ENCODE results near the gene PTPRN2. TPM values are rescaled to one million over a fixed set of nuclear protein-coding genes. Genes with fewer than 3 reads are reported as not detected.

PTPRN2 gene
- total and polyA plus RNA-seq, 2 donors (not counting 1 experiment from before 2014, with no cell fraction given) = 0.54 to 1.2 TPM

- no peak overlapping the region for H3K9ac ChIP-seq (ENCODE audit: insufficient read depth, low read length)
- TF ChIP-seq EZH2 (IDR thresholded peaks at IDR 0.05; ENCODE audit: low read length, missing control alignments) = no peak
- no peak for TF ChIP-seq CTCF (conservative IDR thresholded peaks at IDR 0.05 in 1 of 2, IDR thresholded peaks at IDR 0.05 in 1 of 2; ENCODE audit: low read depth in 1 of 2, low read length in 2 of 2)
- no peaks in the 10 kb centered on the region for H3K27me3 ChIP-seq (ENCODE audit: control insufficient read depth, insufficient read depth, low read length)
- no peaks in the 10 kb centered on the region for H3K36me3 ChIP-seq (ENCODE audit: control insufficient read depth, insufficient read depth, low read length)
- no peak for DNase-seq (ENCODE audit: low read depth in 2 of 2)
- H3K79me2 ChIP-seq (ENCODE audit: control insufficient read depth, insufficient read depth, low read length) = no peaks in the 10 kb centered on the region
- H3K9me3 ChIP-seq (ENCODE audit: control insufficient read depth, insufficient read depth, low read depth, low read length) = no peaks in the 10 kb centered on the region
- no peaks in the 10 kb centered on the region for H3K4me1 ChIP-seq (ENCODE audit: control insufficient read depth, extremely low read depth, insufficient read depth, low read length)
- H4K20me1 ChIP-seq (ENCODE audit: control insufficient read depth, extremely low read depth, insufficient read depth, low read length) = no peaks in the 10 kb centered on the region
- H2AFZ ChIP-seq (ENCODE audit: low read length) = no peak overlapping the region
- no peak overlapping the region for H3K4me2 ChIP-seq (ENCODE audit: extremely low read depth, insufficient read depth, low read length)
- no peak overlapping the region for H3K27ac ChIP-seq (ENCODE audit: insufficient read depth, low read length)
- H3K4me3 ChIP-seq (replicated peaks in 1 of 4; ENCODE audit: control extremely low read depth in 1 of 4, insufficient read depth in 1 of 4, low read depth in 3 of 4, low read length in 4 of 4) = no peak overlapping the region
Observed at GRCh38 chr7:158286210-158286609, 301.4 kb downstream of the PTPRN2 start.

- H3K9me3 ChIP-seq (ENCODE audit: control insufficient read depth, insufficient read depth, low read depth, low read length) = no peaks in the 10 kb centered on the region
- TF ChIP-seq CTCF (conservative IDR thresholded peaks at IDR 0.05 in 1 of 2, IDR thresholded peaks at IDR 0.05 in 1 of 2; ENCODE audit: low read depth in 1 of 2, low read length in 2 of 2) (no peak), EZH2 (IDR thresholded peaks at IDR 0.05; ENCODE audit: low read length, missing control alignments) (no peak)
Observed at GRCh38 chr7:158285383-158285770, 302.2 kb downstream of the PTPRN2 start.

GRCh38 chr7:158284617-158285382, 302.8 kb downstream of the PTPRN2 start:
- no peak overlapping the region for H3K4me3 ChIP-seq (replicated peaks in 1 of 4; ENCODE audit: control extremely low read depth in 1 of 4, insufficient read depth in 1 of 4, low read depth in 3 of 4, low read length in 4 of 4)
- no peak for TF ChIP-seq CTCF (conservative IDR thresholded peaks at IDR 0.05 in 1 of 2, IDR thresholded peaks at IDR 0.05 in 1 of 2; ENCODE audit: low read depth in 1 of 2, low read length in 2 of 2)
- no peak for TF ChIP-seq EZH2 (IDR thresholded peaks at IDR 0.05; ENCODE audit: low read length, missing control alignments)
- DNase-seq (ENCODE audit: low read depth in 2 of 2) = no peak
- H3K79me2 ChIP-seq (ENCODE audit: control insufficient read depth, insufficient read depth, low read length) = no peaks in the 10 kb centered on the region
- no peak overlapping the region for H2AFZ ChIP-seq (ENCODE audit: low read length)
- no peaks in the 10 kb centered on the region for H4K20me1 ChIP-seq (ENCODE audit: control insufficient read depth, extremely low read depth, insufficient read depth, low read length)
- no peak overlapping the region for H3K9ac ChIP-seq (ENCODE audit: insufficient read depth, low read length)
- H3K36me3 ChIP-seq (ENCODE audit: control insufficient read depth, insufficient read depth, low read length) = no peaks in the 10 kb centered on the region
- H3K4me2 ChIP-seq (ENCODE audit: extremely low read depth, insufficient read depth, low read length) = no peak overlapping the region
- no peaks in the 10 kb centered on the region for H3K27me3 ChIP-seq (ENCODE audit: control insufficient read depth, insufficient read depth, low read length)
- H3K27ac ChIP-seq (ENCODE audit: insufficient read depth, low read length) = no peak overlapping the region
- H3K9me3 ChIP-seq (ENCODE audit: control insufficient read depth, insufficient read depth, low read depth, low read length) = no peaks in the 10 kb centered on the region
- no peaks in the 10 kb centered on the region for H3K4me1 ChIP-seq (ENCODE audit: control insufficient read depth, extremely low read depth, insufficient read depth, low read length)

More at GRCh38 chr7:158285383-158285770, 302.2 kb downstream of the PTPRN2 start:
- Histone ChIP-seq H4K20me1 (ENCODE audit: control insufficient read depth, extremely low read depth, insufficient read depth, low read length) (no peaks in the 10 kb centered on the region), H3K9ac (ENCODE audit: insufficient read depth, low read length) (no peak overlapping the region), H2AFZ (ENCODE audit: low read length) (no peak overlapping the region), H3K4me3 (replicated peaks in 1 of 4; ENCODE audit: control extremely low read depth in 1 of 4, insufficient read depth in 1 of 4, low read depth in 3 of 4, low read length in 4 of 4) (no peak overlapping the region), H3K27ac (ENCODE audit: insufficient read depth, low read length) (no peak overlapping the region), H3K79me2 (ENCODE audit: control insufficient read depth, insufficient read depth, low read length) (no peaks in the 10 kb centered on the region), H3K4me2 (ENCODE audit: extremely low read depth, insufficient read depth, low read length) (no peak overlapping the region), H3K4me1 (ENCODE audit: control insufficient read depth, extremely low read depth, insufficient read depth, low read length) (no peaks in the 10 kb centered on the region), H3K36me3 (ENCODE audit: control insufficient read depth, insufficient read depth, low read length) (no peaks in the 10 kb centered on the region), H3K27me3 (ENCODE audit: control insufficient read depth, insufficient read depth, low read length) (no peaks in the 10 kb centered on the region)
- no peak for DNase-seq (ENCODE audit: low read depth in 2 of 2)

Data from fibroblast of lung (primary cell).